GM18507 (cell line): Measurements from ENCODE around the gene GLTPD2.

ENCODE experiments used
- DNase-seq: peaks from one replicate; pipeline ENCODE4 v3.0.0; 2011; ENCODE audit warnings: low read depth; ENCODE audit not compliant: insufficient read length; ENCODE audit errors: extremely low spot score
- FAIRE-seq: peaks from 2 replicates; lab custom pipeline; 2011; peaks lifted over from hg19 to GRCh38; lab: Jason Lieb, UNC

GLTPD2 gene

DNA sequence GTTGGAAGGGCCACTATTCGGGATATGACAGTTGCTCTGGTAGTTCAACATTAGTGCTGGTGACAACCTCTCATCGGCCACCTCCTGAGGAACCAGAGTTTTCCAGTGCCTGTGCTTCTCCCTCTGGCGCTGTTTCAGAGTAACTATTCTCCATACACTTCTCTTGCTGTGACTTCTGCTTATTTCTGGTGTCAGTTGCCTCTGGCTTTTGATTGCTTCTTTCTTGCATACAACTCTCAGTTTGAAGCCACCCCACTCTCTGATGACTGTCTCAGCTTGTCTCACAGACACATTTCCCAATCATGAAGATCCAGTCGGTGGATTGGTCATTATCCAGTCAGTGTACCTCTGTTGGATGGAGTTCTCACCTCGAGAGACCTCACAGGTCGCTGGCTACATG, 20.5 kb upstream of the GLTPD2 start:
- DNase-seq (no peak), FAIRE-seq (no peak)

DNA sequence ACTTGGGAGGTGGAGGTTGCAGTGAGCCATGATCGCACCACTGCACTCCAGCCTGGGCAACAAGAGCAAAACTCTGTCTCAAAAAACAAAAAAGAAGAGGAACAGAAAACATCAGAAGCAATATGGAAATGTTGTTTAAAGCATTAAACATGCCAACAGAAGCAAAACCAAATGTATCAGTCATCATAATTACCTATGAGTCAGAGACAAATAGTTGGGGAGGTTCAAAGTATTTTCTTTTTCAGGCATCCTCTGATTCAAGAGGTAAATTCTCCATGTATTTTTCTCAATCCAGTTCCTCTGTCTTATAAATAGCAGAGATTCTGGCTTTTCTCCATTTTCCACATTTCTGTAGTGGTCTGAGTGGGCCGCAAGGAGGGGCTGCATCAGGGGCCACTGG, 19.1 kb upstream of the GLTPD2 start:
- DNase-seq (no peak), FAIRE-seq (no peak)

GRCh38 chr17:4771519-4772234, 17.1 kb upstream of the GLTPD2 start, which contains the start of gene TM4SF5:
Gene TM4SF5 (plus strand): TSS chr17:4771886. CDS start chr17:4771923, 37 bp downstream.
- FAIRE-seq: no peak
- DNase-seq: no peak

- no peak for DNase-seq
- no peak for FAIRE-seq
Measured at GRCh38 chr17:4772235-4772613, 16.5 kb upstream of the GLTPD2 start.

- no peak for FAIRE-seq
Measured at GRCh38 chr17:4777969-4778760, 10.6 kb upstream of the GLTPD2 start.

DNA sequence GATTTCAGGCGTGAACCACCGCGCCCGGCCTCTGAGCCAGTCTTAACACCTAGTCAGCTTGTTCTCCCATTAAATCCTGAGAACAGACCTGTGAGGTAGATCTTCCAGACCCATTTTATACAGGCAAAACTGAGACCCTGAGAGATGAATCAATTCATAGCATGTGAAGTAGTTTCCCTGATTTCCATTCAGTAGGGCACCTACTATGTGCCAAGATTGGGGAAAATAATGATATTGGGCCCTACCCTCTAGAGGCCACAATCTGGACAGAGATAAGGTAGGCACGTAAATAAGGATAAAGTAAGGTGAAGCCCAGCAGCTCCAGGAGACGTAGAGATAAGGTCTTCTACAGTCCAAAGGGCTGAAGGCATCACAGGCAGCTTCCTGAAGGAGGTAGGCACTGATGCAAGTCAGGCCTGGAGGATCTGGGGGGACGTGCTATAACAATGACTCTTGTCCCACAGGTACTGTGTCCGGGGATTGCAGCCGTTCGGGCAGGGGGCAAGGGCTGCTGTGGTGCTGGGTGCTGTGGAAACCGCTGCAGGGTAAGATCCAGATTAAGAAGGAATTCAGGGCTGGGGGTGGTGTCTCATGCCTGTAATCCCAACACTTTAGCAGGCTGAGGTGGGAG, 8.3 kb upstream of the GLTPD2 start:
- FAIRE-seq (no peak), DNase-seq (no peak)

More at GRCh38 chr17:4777969-4778760, 10.6 kb upstream of the GLTPD2 start:
- DNase-seq: no peak

DNA sequence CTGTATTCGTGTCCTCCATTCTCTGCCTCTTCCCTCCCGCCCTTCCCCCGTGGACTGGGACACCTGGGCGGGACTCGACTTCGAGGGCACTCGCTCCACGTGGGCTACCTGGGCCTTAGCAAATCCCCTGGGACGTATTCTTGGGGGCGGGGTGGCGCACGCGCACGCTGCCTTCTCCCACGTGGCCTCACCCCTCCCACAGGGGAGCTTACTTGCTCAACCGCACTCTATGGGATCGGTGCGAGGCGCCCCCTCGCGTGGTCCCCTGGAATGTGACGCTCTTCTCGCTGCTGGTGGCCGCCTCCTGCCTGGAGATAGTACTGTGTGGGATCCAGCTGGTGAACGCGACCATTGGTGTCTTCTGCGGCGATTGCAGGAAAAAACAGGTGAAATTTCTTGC, 6.1 kb upstream of the GLTPD2 start:
- no peak for FAIRE-seq
- DNase-seq: no peak

- no peak for DNase-seq
- no peak for FAIRE-seq
Measured at GRCh38 chr17:4785311-4786105, 3.3 kb upstream of the GLTPD2 start.

- DNase-seq (no peak), FAIRE-seq (no peak)
Measured at GRCh38 chr17:4786106-4786511, 2.7 kb upstream of the GLTPD2 start, which contains the start of gene VMO1. Gene VMO1 (minus strand): TSS chr17:4786364. CDS start chr17:4786352, 12 bp downstream.

DNA sequence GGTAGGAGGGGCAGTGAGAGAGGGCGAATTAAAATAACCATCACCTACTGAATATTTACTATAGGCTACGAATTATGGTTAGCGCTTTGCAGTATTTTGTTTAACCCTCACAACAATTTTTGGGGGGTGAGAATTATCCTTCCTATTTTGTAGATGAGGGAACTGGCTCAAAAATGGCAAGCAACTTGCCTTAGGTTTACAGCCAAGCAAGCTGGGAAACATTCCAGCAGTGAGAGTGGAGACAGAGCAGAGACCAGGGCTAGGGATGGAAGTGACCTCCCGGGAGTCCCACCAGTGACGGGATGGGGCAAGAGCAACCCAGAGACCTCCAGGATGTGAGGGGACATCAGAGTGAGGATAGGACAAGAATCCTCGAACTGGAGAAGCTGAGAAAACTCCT, 2.2 kb upstream of the GLTPD2 start:
- no peak for FAIRE-seq

DNA sequence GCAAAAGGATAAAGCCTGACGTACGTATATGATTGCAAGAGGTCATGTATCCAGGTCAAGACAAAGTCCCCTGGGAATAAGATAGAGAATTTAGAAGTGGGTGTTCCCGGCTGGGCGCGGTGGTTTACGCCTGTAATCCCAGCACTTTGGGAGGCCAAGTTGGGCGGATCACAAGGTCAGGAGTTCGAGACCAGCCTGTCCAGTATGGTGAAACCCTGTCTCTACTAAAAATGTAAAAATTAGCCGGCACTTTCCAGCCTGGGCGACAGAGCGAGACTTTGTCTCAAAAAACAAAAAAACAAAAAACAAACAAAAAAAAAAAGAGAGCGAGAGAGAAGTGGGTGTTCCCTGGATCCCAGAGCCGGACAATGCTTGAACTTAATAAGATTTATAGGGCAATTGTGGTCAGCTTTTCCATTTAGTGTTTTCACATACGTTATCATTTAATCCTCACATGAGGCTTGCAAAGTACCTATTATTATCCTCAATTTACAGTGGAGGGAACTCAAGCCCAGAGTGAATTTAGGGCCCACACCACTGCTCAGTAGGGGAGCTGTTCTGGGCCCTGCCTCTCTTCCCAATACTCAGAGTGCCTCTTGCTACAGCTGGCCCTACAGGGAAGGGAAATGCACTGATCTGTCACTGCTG, 481 bp upstream of the GLTPD2 start:
- FAIRE-seq: no peak
- DNase-seq: no peak

More for the DNA sequence above, 2.2 kb upstream of the GLTPD2 start:
- DNase-seq: no peak

- FAIRE-seq (no peak), DNase-seq (no peak)
Measured at GRCh38 chr17:4789701-4789950, 862 bp downstream of the GLTPD2 start.

- FAIRE-seq: peak; percentile 76
- peak; percentile 82 for DNase-seq
Measured at GRCh38 chr17:4789951-4790704, 1.4 kb downstream of the GLTPD2 start.

DNA sequence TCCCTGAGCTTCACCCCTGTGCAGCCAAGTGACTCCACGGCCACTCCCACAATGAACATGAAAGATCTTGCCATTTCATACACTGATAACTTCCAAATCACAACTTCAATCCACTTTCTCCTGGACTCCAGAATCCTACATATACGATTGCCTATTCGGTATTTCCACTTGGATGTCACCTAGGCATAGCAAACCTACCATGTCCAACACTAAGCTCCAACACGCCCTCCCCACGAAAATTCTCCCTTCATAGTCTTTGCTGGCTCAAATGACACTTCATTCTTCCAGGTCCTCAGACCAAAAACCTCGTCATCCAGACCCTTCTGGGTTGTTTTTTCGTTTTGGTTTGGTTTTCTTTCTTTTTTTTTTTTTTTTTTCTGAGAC, 1.9 kb downstream of the GLTPD2 start:
- FAIRE-seq (no peak), DNase-seq (no peak)

DNA sequence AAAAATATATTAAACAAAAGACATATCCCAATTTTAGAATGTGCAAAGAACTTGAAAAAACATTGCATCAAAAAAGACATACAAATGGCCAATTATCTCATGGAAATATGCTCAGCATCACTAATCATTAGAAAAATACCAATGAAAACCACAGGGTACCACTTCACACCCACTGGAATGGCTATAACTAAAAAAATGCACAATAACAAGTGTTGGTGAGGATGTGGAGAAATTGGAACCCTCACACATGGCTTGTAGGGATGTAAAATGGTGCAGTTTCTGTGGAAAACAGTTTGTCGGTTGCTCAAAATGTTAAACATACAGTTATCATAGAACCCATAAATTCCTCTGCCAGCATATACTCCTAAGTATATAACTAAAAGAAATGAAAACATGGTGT, 6.4 kb downstream of the GLTPD2 start:
- DNase-seq (no peak), FAIRE-seq (no peak)

DNA sequence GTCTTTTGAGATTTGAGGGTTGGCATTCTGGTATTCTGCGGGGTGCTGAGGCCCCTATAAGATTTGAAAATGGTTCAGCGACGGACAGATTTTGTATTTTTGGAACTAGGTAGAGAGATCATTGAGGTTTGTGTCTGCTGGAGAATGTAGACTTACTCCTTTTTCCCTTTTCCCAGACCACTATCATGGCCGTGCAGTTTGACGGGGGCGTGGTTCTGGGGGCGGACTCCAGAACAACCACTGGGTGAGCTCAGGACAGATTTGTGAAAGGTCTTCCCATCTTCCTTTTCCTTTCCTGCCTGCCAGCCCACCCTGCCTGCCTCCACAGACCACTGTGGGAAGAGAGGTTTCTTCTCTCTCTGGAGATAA, 7.8 kb downstream of the GLTPD2 start:
- peak; percentile 44 for FAIRE-seq
- DNase-seq: no peak

DNA sequence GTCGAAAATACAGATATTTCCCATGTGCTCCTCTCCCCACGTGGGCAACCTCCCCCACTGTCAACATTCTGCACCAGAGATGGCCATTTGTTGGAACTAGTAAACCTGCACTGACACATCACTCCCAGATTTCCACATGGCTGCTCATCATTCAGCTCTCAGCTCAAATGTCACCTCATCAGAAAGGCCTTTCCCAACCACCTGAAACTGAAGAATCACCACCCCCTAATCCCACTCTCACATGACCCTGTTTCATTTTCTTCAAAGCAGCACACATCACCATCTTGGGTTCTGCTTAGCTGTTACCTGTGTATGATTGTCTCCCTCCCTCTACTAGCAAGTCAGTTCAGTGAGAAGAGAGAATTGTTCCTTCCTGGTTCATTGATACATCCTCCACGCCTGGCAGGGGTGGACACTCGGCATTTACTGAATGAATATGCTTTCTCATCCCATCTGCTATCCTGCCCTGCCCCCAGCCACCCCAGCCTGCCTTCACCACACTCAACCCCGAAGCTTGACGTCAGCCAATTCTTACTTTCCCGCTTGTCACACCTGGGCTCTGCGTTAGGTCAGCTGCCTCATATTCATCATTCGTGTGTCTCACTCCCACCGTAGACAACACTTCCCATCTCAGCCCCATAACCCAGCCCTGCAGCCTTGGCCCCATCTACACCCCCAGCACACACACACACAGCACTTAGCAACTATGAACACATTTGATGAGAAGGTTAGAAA, 11.9 kb downstream of the GLTPD2 start:
- peak; percentile 31 for FAIRE-seq

GRCh38 chr17:4802228-4802627, 13.5 kb downstream of the GLTPD2 start, which contains the start of gene C17orf114:
Gene C17orf114 (minus strand): TSS chr17:4802328.
- FAIRE-seq (no peak), DNase-seq (no peak)

More for the DNA sequence above, 11.9 kb downstream of the GLTPD2 start:
- DNase-seq: no peak
